ENCODE measurements around the gene EN1. TPM values are rescaled to one million over a fixed set of nuclear protein-coding genes. Genes with fewer than 3 reads are reported as not detected.

Gene EN1
- total and polyA plus RNA-seq, 2 experiments from 2014 or later: 0.21 to 0.24 TPM

GRCh38 chr2:118854507-118855345, 7.3 kb upstream of the EN1 start:
- H3K27me3 Mint-ChIP-seq (ENCODE audit: insufficient read depth, low read depth, poor library complexity): peaks cover 100% of the 10 kb centered on the region
- H3K27ac ChIP-seq (ENCODE audit: low read depth): no peak overlapping the region
- no peak overlapping the region for H3K27ac Mint-ChIP-seq
- H3K36me3 ChIP-seq (ENCODE audit: insufficient read depth): no peaks in the 10 kb centered on the region
- no peaks in the 10 kb centered on the region for H3K79me2 ChIP-seq (replicated peaks; ENCODE audit: insufficient read depth)
- peaks cover 8% of the 10 kb centered on the region for H3K9me3 Mint-ChIP-seq
- TF ChIP-seq, protein P1, sequence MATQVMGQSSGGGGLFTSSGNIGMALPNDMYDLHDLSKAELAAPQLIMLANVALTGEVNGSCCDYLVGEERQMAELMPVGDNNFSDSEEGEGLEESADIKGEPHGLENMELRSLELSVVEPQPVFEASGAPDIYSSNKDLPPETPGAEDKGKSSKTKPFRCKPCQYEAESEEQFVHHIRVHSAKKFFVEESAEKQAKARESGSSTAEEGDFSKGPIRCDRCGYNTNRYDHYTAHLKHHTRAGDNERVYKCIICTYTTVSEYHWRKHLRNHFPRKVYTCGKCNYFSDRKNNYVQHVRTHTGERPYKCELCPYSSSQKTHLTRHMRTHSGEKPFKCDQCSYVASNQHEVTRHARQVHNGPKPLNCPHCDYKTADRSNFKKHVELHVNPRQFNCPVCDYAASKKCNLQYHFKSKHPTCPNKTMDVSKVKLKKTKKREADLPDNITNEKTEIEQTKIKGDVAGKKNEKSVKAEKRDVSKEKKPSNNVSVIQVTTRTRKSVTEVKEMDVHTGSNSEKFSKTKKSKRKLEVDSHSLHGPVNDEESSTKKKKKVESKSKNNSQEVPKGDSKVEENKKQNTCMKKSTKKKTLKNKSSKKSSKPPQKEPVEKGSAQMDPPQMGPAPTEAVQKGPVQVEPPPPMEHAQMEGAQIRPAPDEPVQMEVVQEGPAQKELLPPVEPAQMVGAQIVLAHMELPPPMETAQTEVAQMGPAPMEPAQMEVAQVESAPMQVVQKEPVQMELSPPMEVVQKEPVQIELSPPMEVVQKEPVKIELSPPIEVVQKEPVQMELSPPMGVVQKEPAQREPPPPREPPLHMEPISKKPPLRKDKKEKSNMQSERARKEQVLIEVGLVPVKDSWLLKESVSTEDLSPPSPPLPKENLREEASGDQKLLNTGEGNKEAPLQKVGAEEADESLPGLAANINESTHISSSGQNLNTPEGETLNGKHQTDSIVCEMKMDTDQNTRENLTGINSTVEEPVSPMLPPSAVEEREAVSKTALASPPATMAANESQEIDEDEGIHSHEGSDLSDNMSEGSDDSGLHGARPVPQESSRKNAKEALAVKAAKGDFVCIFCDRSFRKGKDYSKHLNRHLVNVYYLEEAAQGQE (IDR thresholded peaks at IDR 0.05; ENCODE audit: unreplicated experiment): no peak
- TF ChIP-seq NANOG (IDR thresholded peaks at IDR 0.05; ENCODE audit: borderline replicate concordance): no peak
- TF ChIP-seq EZH2 (IDR thresholded peaks at IDR 0.05; ENCODE audit: low read depth, unreplicated experiment): peak; percentile 80
- no peak for TF ChIP-seq ZNF114 (CRISPR knock-in tag; IDR thresholded peaks at IDR 0.05)
- TF ChIP-seq POLR2AphosphoS5 (IDR thresholded peaks at IDR 0.05; ENCODE audit: low read depth): no peak
- no peak for TF ChIP-seq EZH2phosphoT487 (IDR thresholded peaks at IDR 0.05; ENCODE audit: unreplicated experiment)
- TF ChIP-seq CTCF (conservative IDR thresholded peaks at IDR 0.05; ENCODE audit: low read depth in 2 of 2): no peak
- TF ChIP-seq STAT1 (IDR thresholded peaks at IDR 0.05; ENCODE audit: unreplicated experiment): no peak
- peak; percentile 70 for DNase-seq (ENCODE audit: low spot score)
- H3K9me2 ChIP-seq (ENCODE audit: insufficient read depth): no peaks in the 10 kb centered on the region
- peaks cover 15% of the 10 kb centered on the region for H4K20me1 ChIP-seq (replicated peaks; ENCODE audit: insufficient read depth)
- H3K4me1 Mint-ChIP-seq: peaks cover 56% of the 10 kb centered on the region
- H3K27me3 ChIP-seq (ENCODE audit: insufficient read depth): peaks cover 100% of the 10 kb centered on the region
- peak overlapping the region; percentile 76 for H2AFZ ChIP-seq
- H3K36me3 Mint-ChIP-seq (ENCODE audit: low read depth): peaks cover 2% of the 10 kb centered on the region; the same call in 2 of the 3 replicates
- peaks cover 86% of the 10 kb centered on the region for H3K4me1 ChIP-seq (ENCODE audit: insufficient read depth)
- ATAC-seq: peak; percentile 2
- H3F3A ChIP-seq (replicated peaks; ENCODE audit: low read depth): peaks cover 22% of the 10 kb centered on the region
- H3K4me2 ChIP-seq: peak overlapping the region; percentile 86
- peak overlapping the region; percentile 60 for H3K4me3 ChIP-seq
- H3K4me3 Mint-ChIP-seq: peak overlapping the region; percentile 64

Data from GM23338 (cell line).